HG03520 (cell line): ENCODE data around the gene GALK2.
A peak's percentile ranks its signal among the peaks of the same experiment; 100 is the strongest.
"Not testable (repeated sequence)": the region's sequence is repeated elsewhere in the genome, so short reads cannot be mapped to it uniquely, and the experiment has no call there.

Experiments used
- ATAC-seq: cut with Tn5 transposase; IDR thresholded peaks from one replicate; pipeline ENCODE4 v1.9.1; 2021; ENCODE audit warnings: mild to moderate bottlenecking, moderate library complexity; ENCODE audit not compliant: unreplicated experiment

GALK2 gene

GRCh38 chr15:49215768-49216739 is 46.0 kb downstream of the GALK2 start:
- peak; percentile 99 for ATAC-seq

DNA sequence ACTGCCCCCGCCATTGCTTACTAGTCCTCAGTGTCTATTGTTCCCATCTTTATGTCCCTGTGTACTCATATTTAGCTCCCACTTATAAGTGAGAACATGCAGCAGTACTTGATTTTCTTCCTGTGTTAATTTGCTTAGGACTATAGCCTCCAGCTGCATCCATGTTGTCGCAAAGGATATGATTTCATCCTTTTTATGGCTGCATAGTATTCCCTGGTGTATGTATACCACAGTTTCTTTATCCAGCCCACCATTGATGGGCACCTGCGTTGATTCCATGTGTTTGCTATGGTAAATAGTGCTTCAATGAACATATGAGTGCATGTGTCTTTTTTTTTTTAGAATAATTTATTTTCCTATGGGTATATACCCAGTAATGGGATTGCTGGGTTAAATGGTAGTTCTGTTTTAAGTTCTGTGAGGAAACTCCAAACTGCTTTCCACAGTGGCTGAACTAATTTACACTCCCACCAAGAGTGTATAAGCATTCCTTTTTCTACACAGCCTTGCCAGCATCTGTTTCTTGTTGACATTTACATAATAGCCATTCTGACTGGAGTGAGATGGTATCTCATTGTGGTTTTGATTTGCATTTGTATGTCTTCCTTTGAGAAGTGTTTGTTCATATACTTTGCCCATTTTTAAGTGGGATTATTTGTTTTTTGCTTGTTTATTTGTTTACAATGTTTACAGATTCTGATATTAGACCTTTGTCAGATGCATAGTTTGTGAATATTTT is 53.7 kb downstream of the GALK2 start:
- ATAC-seq, result no peak

DNA sequence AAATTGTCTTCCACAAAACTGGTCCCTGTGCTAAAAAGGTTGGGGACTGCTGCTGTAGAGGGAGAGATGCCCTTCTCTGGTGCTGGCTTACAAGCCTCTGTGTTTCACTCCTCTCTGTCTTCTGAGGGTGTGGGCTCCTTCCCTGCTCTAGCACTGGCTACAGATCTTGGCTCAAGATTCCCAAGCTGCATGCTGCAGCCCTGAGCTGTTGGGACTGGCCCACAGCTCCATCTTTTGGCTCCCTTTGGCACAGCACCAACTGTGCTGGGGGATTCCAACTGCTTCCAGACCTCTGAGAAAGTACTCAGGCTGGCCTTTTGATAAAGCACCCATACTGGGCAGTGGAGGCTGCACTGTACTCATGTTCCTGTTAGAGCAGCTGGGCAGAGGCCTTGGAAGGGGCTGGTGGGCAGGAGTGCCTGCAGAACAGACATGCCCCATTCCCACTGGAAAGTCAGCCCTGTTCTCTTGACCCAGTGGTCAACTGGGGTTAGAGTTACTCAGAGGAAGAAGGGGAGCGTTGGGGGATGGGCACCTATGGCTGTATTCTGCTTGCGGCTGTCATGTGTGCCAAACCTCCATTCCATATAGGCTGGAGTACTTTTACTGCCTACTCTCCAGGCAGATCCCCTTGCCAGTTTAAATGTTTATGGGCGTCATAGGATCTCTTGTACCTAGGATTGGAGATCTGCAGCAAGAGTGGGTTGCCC is 55.7 kb downstream of the GALK2 start:
- no peak for ATAC-seq

GRCh38 chr15:49227602-49228001 is 57.6 kb downstream of the GALK2 start:
- ATAC-seq, result no peak

- no peak for ATAC-seq
Measured at GRCh38 chr15:49229922-49230321, 59.9 kb downstream of the GALK2 start.

DNA sequence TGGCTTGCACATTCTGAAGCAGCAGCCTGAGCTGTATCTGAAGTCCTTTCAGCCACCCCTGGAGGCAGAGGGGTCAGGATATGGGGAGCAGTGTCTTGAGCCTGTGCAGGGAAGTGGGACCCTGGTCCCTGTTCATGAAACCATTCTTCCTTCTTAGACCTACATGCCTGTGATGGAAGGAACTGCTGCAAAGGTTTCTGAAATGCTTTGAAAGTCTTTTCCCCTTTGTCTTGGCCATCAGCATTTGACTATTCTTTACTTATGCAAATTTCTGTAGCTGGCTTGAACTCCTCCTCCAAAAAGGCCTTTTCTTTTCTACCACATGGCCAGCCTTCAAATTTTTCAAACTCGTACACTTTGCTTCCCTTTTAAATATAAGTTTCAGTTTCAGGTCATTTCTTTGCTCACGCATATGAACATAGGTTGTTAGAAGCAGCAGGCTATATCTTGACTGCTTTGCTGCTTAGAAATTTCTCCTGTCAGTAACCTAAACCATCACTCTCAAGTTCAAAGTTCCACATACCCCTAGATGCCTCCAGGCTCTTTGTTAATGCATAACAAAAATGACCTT is 62.3 kb downstream of the GALK2 start:
- ATAC-seq, result no peak

DNA sequence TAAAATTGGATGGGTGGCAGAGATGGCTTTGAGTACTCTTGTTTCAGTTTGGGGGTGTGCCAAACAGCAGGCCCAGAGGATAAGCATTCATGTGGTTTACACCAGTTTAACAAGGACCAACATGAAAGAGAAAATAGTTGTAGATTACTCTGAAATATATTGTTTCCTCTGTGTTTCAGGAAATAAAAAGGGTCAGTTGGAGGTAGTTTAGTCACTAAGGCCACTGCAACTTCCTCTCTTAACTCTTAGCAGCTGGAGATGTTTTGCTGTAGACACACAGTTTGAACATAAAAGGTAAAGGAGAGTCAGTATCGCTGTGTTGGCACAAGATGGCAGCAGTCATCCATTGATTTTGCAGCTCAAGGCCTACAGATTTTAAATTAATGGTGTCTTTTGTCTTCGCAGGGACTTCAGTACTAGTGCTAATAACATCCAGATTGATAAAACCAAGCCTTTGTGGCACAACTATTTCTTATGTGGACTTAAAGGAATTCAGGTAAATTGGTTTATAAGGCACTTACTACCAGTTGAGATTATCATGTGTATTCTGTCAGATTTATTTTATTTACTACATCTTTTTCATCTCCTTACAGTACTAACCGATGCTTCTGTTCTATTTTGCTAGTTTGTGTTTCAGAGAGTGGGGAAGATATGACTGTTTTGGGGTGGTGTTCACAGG is 65.5 kb downstream of the GALK2 start:
- ATAC-seq, result peak; percentile 82

GRCh38 chr15:49236869-49237268 is 66.8 kb downstream of the GALK2 start:
- ATAC-seq, result no peak

- no peak for ATAC-seq
Measured at GRCh38 chr15:49238342-49238741, 68.3 kb downstream of the GALK2 start.

GRCh38 chr15:49239105-49239504 is 69.1 kb downstream of the GALK2 start:
- no peak for ATAC-seq

DNA sequence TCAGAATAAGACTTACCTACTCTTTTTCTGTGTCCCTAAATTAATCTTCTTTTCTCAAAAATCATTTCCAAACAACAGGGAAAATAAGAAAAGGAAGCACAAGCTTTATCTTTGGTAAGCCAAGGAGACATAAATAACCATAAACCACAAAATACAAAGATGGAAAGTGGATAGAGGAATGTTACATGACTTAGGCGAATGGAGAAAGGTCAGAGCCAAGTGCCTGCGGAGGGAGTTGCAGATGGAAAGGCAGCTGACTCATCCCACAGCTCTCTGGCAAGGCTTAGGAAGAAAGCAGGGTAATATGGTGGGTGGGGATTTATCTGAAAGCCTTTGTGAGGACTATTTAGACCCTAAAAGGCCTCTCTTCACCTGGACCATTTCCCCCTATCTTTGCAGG is 72.8 kb downstream of the GALK2 start:
- no peak for ATAC-seq

DNA sequence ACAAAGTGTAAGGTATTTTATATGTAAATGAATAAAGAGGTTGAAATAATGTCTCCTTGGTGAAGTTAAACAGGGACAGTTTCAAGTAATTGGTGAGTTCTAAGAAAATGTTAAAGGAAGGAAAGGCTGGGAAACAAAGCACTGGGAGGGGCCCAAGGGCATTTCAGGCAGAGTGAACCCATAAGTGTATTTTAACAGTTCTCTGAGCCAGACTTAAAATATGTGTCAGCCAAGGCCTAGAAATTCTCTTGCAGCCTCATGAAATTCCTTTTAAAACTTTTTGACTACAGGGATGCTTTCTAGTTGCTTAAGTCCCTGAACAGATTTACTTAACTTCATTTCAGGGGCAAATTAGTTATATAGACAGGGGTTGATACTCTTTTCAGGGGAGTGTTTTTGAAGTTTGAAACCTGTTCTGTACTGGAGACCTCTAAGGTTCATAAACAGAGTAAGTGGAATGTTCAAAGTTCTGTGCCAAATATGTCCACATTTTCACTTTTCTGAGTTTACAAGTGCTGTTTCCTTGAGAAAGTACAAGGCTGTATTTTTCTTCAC is 77.6 kb downstream of the GALK2 start:
- ATAC-seq, result no peak

GRCh38 chr15:49248291-49248690 is 78.2 kb downstream of the GALK2 start:
- no peak for ATAC-seq

- no peak for ATAC-seq
Measured at GRCh38 chr15:49255966-49256759, 86.1 kb downstream of the GALK2 start.

- ATAC-seq, result not testable (repeated sequence)
Measured at GRCh38 chr15:49265117-49265516, 95.1 kb downstream of the GALK2 start.

DNA sequence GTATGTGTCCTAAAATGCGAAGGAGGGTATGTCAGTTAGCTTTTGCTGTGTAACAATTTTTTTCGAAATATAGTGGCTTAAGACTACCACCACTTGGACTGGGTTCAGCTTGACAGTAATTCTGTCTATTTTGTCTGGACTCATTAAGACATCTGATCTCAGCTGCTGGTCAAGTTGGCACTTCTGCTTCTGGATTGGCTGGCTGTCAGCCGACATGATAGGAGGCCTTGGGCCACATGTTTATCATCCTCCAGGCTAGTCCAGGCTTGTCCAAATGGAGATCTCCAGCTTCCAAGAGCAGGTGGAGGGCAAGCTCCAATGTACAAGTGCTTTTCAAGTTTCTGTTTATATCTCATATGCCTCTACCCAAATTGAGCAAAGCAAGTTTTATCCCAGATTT is 95.9 kb downstream of the GALK2 start:
- no peak for ATAC-seq

DNA sequence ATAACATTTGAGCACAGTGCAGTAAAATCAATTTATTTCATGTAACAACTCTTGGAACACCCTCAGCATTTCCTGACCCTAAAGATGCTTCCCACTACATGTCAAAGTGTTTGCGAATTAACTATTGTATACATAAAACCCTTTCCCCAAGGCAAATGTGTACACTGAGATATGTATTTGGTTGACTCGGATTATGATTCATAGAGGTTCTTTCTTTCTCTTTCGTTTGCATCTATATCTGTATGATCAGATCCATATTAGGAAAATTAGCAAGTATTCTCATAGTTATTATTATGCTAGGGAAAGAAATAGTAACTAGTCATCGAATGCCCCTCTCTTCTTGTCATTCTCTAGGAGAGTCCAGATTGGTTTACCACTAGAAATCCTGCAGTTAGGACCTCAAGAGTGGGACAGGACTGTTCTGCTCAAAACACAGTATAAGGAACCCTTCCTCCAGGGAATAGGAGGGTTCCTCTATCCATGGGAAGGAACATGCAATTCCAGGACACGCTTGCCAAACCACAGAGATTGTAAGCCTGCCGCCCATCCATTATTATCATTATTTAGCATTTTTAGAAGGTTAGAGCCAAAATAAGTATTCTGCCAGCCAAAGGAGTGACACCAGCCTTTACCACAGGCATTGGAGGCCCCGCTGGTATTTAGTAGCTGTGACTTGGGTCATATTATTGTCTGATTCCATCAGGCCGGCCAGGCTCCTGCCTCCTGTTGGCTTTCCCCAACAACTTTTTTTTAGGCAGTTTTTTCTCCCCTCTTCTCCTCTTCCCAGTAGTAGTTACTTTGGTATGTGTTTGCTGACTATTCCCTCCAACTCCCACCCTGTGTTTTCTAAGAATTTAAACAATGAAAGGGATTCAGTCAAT is 100.7 kb downstream of the GALK2 start:
- ATAC-seq, result no peak

GRCh38 chr15:49273734-49274318 is 103.8 kb downstream of the GALK2 start:
- ATAC-seq, result no peak
